GM12878 (cell line): ENCODE measurements around the gene MAN2B1. TPM values are rescaled to one million over a fixed set of nuclear protein-coding genes. Genes with fewer than 3 reads are reported as not detected.

ENCODE experiments used
- ATAC-seq: fragments of 200-7000 bp; cut with Tn5 transposase; 3 replicates; pipeline ENCODE4 v1.9.1; 2020; ENCODE audit warnings: mild to moderate bottlenecking, moderate library complexity
- BruUV-seq: library from RNA; stranded (reverse); fragments of 400-500 nt; replicated peaks from 2 replicates; lab custom pipeline; 2021; lab: Mats Ljungman, UMichigan
- CTCF ChIA-PET: fragments of 300-600 bp; sonication (Branson Sonifier 250); formaldehyde crosslinking; extraction: SDS; loops from one replicate; lab custom pipeline; 2021; ENCODE audit warnings: inconsistent platforms; lab: Yijun Ruan, JAX
- POLR2A ChIA-PET: fragments of 350-600 bp; formaldehyde crosslinking; extraction: SDS; loops from one replicate; lab custom pipeline; 2021; ENCODE audit warnings: inconsistent platforms; lab: Charles Lee
- RAD21 ChIA-PET: fragments of 300-600 bp; sonication (Branson Sonifier 250); formaldehyde crosslinking; loops from one replicate; lab custom pipeline; 2023; ENCODE audit warnings: antibody characterized with exemption; ENCODE audit not compliant: unreplicated experiment; lab: Charles Lee
- SMC1A ChIA-PET: fragments of 300-600 bp; sonication (Branson Sonifier 250); formaldehyde crosslinking; loops from one replicate; lab custom pipeline; 2023; ENCODE audit not compliant: unreplicated experiment, uncharacterized antibody; lab: Charles Lee
- DNase-seq: peaks from one replicate; pipeline ENCODE4 v3.0.0-alpha.2; 2011; ENCODE audit warnings: low read depth, low spot score
- FAIRE-seq: peaks from 3 replicates; lab custom pipeline; 2011; peaks lifted over from hg19 to GRCh38; lab: Jason Lieb, UNC
- H2AFZ ChIP-seq: 2 replicates; pipeline ENCODE4 v1.6.0; 2011; ENCODE audit warnings: low read depth, low read length, control low read depth; ENCODE audit not compliant: control insufficient read depth
- H3K27ac ChIP-seq: 2 replicates; pipeline ENCODE4 v1.5.1; 2011; ENCODE audit warnings: control low read depth; ENCODE audit not compliant: control insufficient read depth, insufficient read depth
- H3K27me3 ChIP-seq, 2 experiments: replicated peaks in 1 of 2; 2 replicates each; pipeline versions ENCODE4 v1.6.0 to v1.6.1; 2011; ENCODE audit warnings: low read length in 1 of 2; ENCODE audit not compliant: control insufficient read depth in 2 of 2, insufficient read depth in 2 of 2
- H3K36me3 ChIP-seq, 2 experiments: 2 replicates each; pipeline ENCODE4 v1.5.1; 2011; ENCODE audit warnings: low read length in 1 of 2; ENCODE audit not compliant: control insufficient read depth in 2 of 2, insufficient read depth in 2 of 2
- H3K4me1 ChIP-seq: 2 replicates; pipeline ENCODE4 v1.6.1; 2011; ENCODE audit warnings: mild to moderate bottlenecking, low read length, moderate library complexity, mixed read lengths; ENCODE audit not compliant: control insufficient read depth, insufficient read depth
- H3K4me2 ChIP-seq: 2 replicates; pipeline ENCODE4 v1.6.0; 2011; ENCODE audit warnings: control low read depth; ENCODE audit not compliant: control insufficient read depth, insufficient read depth
- H3K4me3 ChIP-seq: fragments of 200-600 bp; sonication (generic); 2 replicates; pipeline ENCODE4 v1.5.1; 2016
- H3K79me2 ChIP-seq: 2 replicates; pipeline ENCODE4 v1.6.0; 2011; ENCODE audit warnings: low read length; ENCODE audit not compliant: control insufficient read depth, insufficient read depth
- H3K9ac ChIP-seq: 2 replicates; pipeline ENCODE4 v1.8.0; 2011; ENCODE audit warnings: low read length, control low read depth, mixed read lengths; ENCODE audit not compliant: control insufficient read depth, insufficient read depth
- H3K9me3 ChIP-seq: replicated peaks from 3 replicates; pipeline ENCODE4 v1.5.1; 2011; ENCODE audit warnings: mild to moderate bottlenecking, low read length; ENCODE audit not compliant: control insufficient read depth, insufficient read depth
- H4K20me1 ChIP-seq: 2 replicates; pipeline ENCODE4 v1.6.0; 2011; ENCODE audit not compliant: control insufficient read depth, insufficient read depth
- ASH2L ChIP-seq: fragments of 300-600, 200-600 bp; sonication (generic); IDR thresholded peaks from 2 replicates; pipeline ENCODE4 v1.6.1; 2017; ENCODE audit warnings: low read depth, mild to moderate bottlenecking, borderline replicate concordance
- FOS ChIP-seq: IDR thresholded peaks from 3 replicates; pipeline ENCODE4 v1.6.1; 2011; ENCODE audit warnings: borderline replicate concordance; ENCODE audit not compliant: insufficient read length; ENCODE audit errors: extremely low read depth
- MAX ChIP-seq: IDR thresholded peaks from 2 replicates; pipeline ENCODE4 v1.6.1; 2012; ENCODE audit warnings: low read depth, low read length, improper control_type of control experiment
- MEF2A ChIP-seq: IDR thresholded peaks from 2 replicates; pipeline ENCODE4 v1.6.1; 2011; ENCODE audit warnings: low read depth, mild to moderate bottlenecking, low read length, moderate library complexity; ENCODE audit not compliant: insufficient read depth
- MEF2B ChIP-seq: fragments of 450-650 bp; IDR thresholded peaks from 2 replicates; pipeline ENCODE4 v1.6.1; 2018; ENCODE audit warnings: mild to moderate bottlenecking, moderate library complexity; ENCODE audit not compliant: partially characterized antibody, poor library complexity, severe bottlenecking
- PAX8 ChIP-seq: fragments of 450-650 bp; IDR thresholded peaks from 2 replicates; pipeline ENCODE4 v1.6.1; 2017; ENCODE audit warnings: mild to moderate bottlenecking, moderate library complexity
- PRDM15 ChIP-seq: fragments of 450-650 bp; formaldehyde crosslinking; IDR thresholded peaks from 2 replicates; pipeline ENCODE4 v1.4.0; 2020; ENCODE audit warnings: mild to moderate bottlenecking, moderate library complexity
- RFX5 ChIP-seq: IDR thresholded peaks from 2 replicates; pipeline ENCODE4 v1.6.1; 2011; ENCODE audit warnings: low read depth, low read length, improper control_type of control experiment
- SIX5 ChIP-seq: IDR thresholded peaks from 2 replicates; pipeline ENCODE4 v1.6.1; 2011; ENCODE audit warnings: mild to moderate bottlenecking, low read depth, low read length, moderate library complexity; ENCODE audit not compliant: severe bottlenecking
- SMAD5 ChIP-seq: IDR thresholded peaks from 2 replicates; pipeline ENCODE4 v1.6.1; 2016; ENCODE audit warnings: antibody characterized with exemption, low read depth
- SMARCA5 ChIP-seq: fragments of 450-650 bp; IDR thresholded peaks from 2 replicates; pipeline ENCODE4 v1.6.1; 2017; ENCODE audit warnings: mild to moderate bottlenecking
- STAT3 ChIP-seq: IDR thresholded peaks from 2 replicates; pipeline ENCODE4 v1.6.1; 2011; ENCODE audit warnings: low read depth, low read length, improper control_type of control experiment
- WGBS: methylation state at CpG from one replicate; pipeline ENCODE4 v1.1.6; 2016; ENCODE audit warnings: low lambda C conversion rate; ENCODE audit not compliant: insufficient replicate concordance, insufficient coverage; ENCODE audit errors: missing lambda C conversion rate; 5-methylcytosine and 5-hydroxymethylcytosine counted together
- in situ Hi-C: fragments of 300-500 bp; cut with MboI; formaldehyde crosslinking; loops from 9 replicates; pipeline ENCODE4 v1.14.3; 2018; ENCODE audit warnings: mixed read lengths
- intact Hi-C: fragments of 100-400 bp; cut with micrococcal nuclease; formaldehyde crosslinking; loops from one replicate; pipeline ENCODE4 v1.14.2; 2022; ENCODE audit not compliant: unreplicated experiment
- polyA plus RNA-seq, 11 experiments: library from polyadenylated mRNA; depleted of rRNA in 4 of 11; unstranded in 6 of 11; stranded (reverse) in 5 of 11; fragments of >200 nt; fragmentation: Nextera tagmentation in 4 of 11; fragmentation: Illumina TruSeq in 1 of 11; extraction: Ambion mirVana in 4 of 11; extraction: Trizol in 1 of 11; gene quantifications; 1 replicate in 1 of 11; 2 replicates in 10 of 11; pipeline versions ENCODE4 v1.2.1 to v1.2.3, GENCODE V29; 2011 to 2016; ENCODE audit warnings: inconsistent platforms in 2 of 11, missing spikeins in 2 of 11, low read depth in 1 of 11
- total RNA-seq, 4 experiments: library from RNA; depleted of rRNA in 3 of 4; stranded (reverse); fragments of >200 nt in 3 of 4; fragmentation: Illumina TruSeq in 1 of 4; extraction: Trizol in 1 of 4; gene quantifications; 2 replicates each; pipeline versions ENCODE4 v1.2.1 to v1.2.3, GENCODE V29; 2013 to 2021

Gene MAN2B1
- total and polyA plus RNA-seq, 10 of the 15 experiments (the other 5 are each of a cell fraction or from before 2014, with no cell fraction given) = 7.6 to 224 (median 81.4) TPM

- H3K4me3 ChIP-seq = no peak overlapping the region
- BruUV-seq = no TSS peak
- ATAC-seq (no peak), FAIRE-seq (no peak), DNase-seq (no peak)
- ChIA-PET RAD21 (no interaction called here), POLR2A (no interaction called here), SMC1A (no interaction called here)
- H3K79me2 ChIP-seq = no peaks in the 10 kb centered on the region
- no peaks in the 10 kb centered on the region for H4K20me1 ChIP-seq
- H3K27me3 ChIP-seq = no peaks in the 10 kb centered on the region
- intact Hi-C loops (no loop called here), in situ Hi-C loops (no loop called here)
- no peak overlapping the region for H3K9ac ChIP-seq
- no peaks in the 10 kb centered on the region; the same call in 2 of the 3 replicates for H3K9me3 ChIP-seq
- no peak overlapping the region for H3K4me2 ChIP-seq
- TF ChIP-seq MEF2A = no peak
- no peak for TF ChIP-seq RFX5
- TF ChIP-seq SMAD5 = no peak
- no peak for TF ChIP-seq ASH2L
- TF ChIP-seq, all 136 proteins: peak for 0
- Histone ChIP-seq H3K27ac (no peak overlapping the region), H3K4me1 (no peaks in the 10 kb centered on the region), H3K36me3 (peaks cover 17 to 18% of the 10 kb centered on the region in 2 experiments; a peak in 3 of 4 replicates), H2AFZ (no peak overlapping the region)
- CTCF ChIA-PET = interaction anchor here (1.4 to 1.8 kb wide), 2 partner anchors 16 to 17 kb away, joined by 3 to 4 read pairs; no protein-coding TSS in a partner anchor
- over 99% methylated on average over 8 of the region's 8 CpGs for WGBS
Measured at GRCh38 chr19:12655546-12655945, 11.0 kb downstream of the MAN2B1 start.

- no TSS peak for BruUV-seq
- SMC1A ChIA-PET = no interaction called here
- Histone ChIP-seq H3K4me2 (no peak overlapping the region), H3K4me3 (no peak overlapping the region), H3K27me3 (no peaks in the 10 kb centered on the region), H4K20me1 (no peaks in the 10 kb centered on the region), H3K9ac (no peak overlapping the region), H3K36me3 (peaks cover 14 to 15% of the 10 kb centered on the region in 2 experiments; a peak in 3 of 4 replicates), H3K4me1 (no peaks in the 10 kb centered on the region), H3K9me3 (no peaks in the 10 kb centered on the region; the same call in 2 of the 3 replicates), H2AFZ (no peak overlapping the region), H3K79me2 (no peaks in the 10 kb centered on the region), H3K27ac (no peak overlapping the region)
- RAD21 ChIA-PET = no interaction called here
- ATAC-seq (no peak), DNase-seq (no peak), FAIRE-seq (no peak)
- in situ Hi-C loops (no loop called here), intact Hi-C loops (no loop called here)
- POLR2A ChIA-PET = no interaction called here
- CTCF ChIA-PET = interaction anchor here (1.5 kb wide), 1 partner anchor 13 kb away, joined by 3 read pairs; no protein-coding TSS in a partner anchor
- WGBS = 96% methylated on average over 6 of the region's 6 CpGs
- TF ChIP-seq PRDM15 (CRISPR knock-in tag) = no peak
- TF ChIP-seq SMARCA5 = no peak
- TF ChIP-seq MEF2B = no peak
- no peak for TF ChIP-seq PAX8
- no peak for TF ChIP-seq SIX5
- no peak for TF ChIP-seq STAT3
- TF ChIP-seq FOS = no peak
- no peak for TF ChIP-seq MAX
Measured at GRCh38 chr19:12652219-12652618, 14.3 kb downstream of the MAN2B1 start.
